Right atrium auricular region (tissue), 2 donors: ENCODE results near the gene MDP1. TPM values are rescaled to one million over a fixed set of nuclear protein-coding genes. Genes with fewer than 3 reads are reported as not detected.
A peak's percentile ranks its signal among the peaks of the same experiment; 100 is the strongest.

Experiments used
- DNase-seq: peaks from one replicate; pipeline ENCODE4 v3.0.0-alpha.2; 2019; ENCODE audit warnings: low spot score
- H3K27ac ChIP-seq, 2 donors: fragments of 200-600 bp; sonication (generic); 1 replicate in 1 of 2; 2 replicates in 1 of 2; pipeline ENCODE4 v1.5.1; 2016 to 2019
- H3K27me3 ChIP-seq, 2 donors: fragments of 200-600 bp; sonication (generic); one replicate each; pipeline versions ENCODE4 v1.5.1 to v1.6.0; 2017 to 2019
- H3K36me3 ChIP-seq: fragments of 200-600 bp; sonication (generic); one replicate; pipeline ENCODE4 v1.5.1; 2016
- H3K4me1 ChIP-seq, 2 donors: fragments of 200-600 bp; sonication (generic); one replicate each; pipeline versions ENCODE4 v1.5.1 to v1.6.0; 2017 to 2019
- H3K4me3 ChIP-seq, 2 donors: fragments of 200-600 bp; sonication (generic); 1 replicate in 1 of 2; 2 replicates in 1 of 2; pipeline ENCODE4 v1.5.1; 2017 to 2019; ENCODE audit warnings: mild to moderate bottlenecking in 1 of 2, moderate library complexity in 1 of 2
- H3K9me3 ChIP-seq, 2 donors: fragments of 200-600 bp; sonication (generic); one replicate each; pipeline ENCODE4 v1.5.1; 2019
- total RNA-seq, 2 donors: library from RNA; depleted of rRNA; stranded (reverse); fragments of >200 nt; gene quantifications; one replicate each; pipeline ENCODE4 v1.1.0, GENCODE V29; 2016
- TF ChIP-seq, protein P1 (sequence below), 2 donors: fragments of 200-600 bp; sonication (generic); IDR thresholded peaks; one replicate each; pipeline ENCODE4 v1.5.1; 2019; ENCODE audit warnings: antibody characterized with exemption in 2 of 2

MDP1 gene
- total RNA-seq, 2 donors from 2014 or later, result 15.5 to 19.7 TPM

DNA sequence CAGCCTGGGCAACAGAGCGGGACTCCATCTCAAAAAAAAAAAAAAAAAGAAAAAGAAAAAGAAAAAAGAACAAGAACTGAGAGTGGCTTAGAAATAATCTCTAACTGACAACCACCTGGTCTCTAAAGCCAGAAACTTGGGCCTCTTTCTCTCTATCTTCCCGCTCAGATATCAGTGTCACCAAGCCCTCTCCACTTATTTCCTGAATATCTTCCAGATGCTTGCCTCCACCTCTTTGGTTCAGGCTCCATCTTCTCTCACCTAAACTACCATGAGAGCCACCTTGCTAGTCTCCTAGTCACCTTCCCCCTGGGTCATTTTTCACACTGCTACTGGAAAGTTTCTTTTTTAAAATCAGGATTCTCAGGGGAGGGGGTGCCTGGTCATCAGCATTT, 18.8 kb downstream of the MDP1 start:
- Histone ChIP-seq H3K4me1 (peaks cover 0 to 38% of the 10 kb centered on the region in 2 donors), H3K4me3 (no peak overlapping the region), H3K9me3 (no peaks in the 10 kb centered on the region), H3K27me3 (no peaks in the 10 kb centered on the region), H3K36me3 (peaks cover 10% of the 10 kb centered on the region), H3K27ac (no peak overlapping the region)
- TF ChIP-seq, protein P1, sequence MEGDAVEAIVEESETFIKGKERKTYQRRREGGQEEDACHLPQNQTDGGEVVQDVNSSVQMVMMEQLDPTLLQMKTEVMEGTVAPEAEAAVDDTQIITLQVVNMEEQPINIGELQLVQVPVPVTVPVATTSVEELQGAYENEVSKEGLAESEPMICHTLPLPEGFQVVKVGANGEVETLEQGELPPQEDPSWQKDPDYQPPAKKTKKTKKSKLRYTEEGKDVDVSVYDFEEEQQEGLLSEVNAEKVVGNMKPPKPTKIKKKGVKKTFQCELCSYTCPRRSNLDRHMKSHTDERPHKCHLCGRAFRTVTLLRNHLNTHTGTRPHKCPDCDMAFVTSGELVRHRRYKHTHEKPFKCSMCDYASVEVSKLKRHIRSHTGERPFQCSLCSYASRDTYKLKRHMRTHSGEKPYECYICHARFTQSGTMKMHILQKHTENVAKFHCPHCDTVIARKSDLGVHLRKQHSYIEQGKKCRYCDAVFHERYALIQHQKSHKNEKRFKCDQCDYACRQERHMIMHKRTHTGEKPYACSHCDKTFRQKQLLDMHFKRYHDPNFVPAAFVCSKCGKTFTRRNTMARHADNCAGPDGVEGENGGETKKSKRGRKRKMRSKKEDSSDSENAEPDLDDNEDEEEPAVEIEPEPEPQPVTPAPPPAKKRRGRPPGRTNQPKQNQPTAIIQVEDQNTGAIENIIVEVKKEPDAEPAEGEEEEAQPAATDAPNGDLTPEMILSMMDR (IDR thresholded peaks at IDR 0.05), result no peak
- no peak for DNase-seq

DNA sequence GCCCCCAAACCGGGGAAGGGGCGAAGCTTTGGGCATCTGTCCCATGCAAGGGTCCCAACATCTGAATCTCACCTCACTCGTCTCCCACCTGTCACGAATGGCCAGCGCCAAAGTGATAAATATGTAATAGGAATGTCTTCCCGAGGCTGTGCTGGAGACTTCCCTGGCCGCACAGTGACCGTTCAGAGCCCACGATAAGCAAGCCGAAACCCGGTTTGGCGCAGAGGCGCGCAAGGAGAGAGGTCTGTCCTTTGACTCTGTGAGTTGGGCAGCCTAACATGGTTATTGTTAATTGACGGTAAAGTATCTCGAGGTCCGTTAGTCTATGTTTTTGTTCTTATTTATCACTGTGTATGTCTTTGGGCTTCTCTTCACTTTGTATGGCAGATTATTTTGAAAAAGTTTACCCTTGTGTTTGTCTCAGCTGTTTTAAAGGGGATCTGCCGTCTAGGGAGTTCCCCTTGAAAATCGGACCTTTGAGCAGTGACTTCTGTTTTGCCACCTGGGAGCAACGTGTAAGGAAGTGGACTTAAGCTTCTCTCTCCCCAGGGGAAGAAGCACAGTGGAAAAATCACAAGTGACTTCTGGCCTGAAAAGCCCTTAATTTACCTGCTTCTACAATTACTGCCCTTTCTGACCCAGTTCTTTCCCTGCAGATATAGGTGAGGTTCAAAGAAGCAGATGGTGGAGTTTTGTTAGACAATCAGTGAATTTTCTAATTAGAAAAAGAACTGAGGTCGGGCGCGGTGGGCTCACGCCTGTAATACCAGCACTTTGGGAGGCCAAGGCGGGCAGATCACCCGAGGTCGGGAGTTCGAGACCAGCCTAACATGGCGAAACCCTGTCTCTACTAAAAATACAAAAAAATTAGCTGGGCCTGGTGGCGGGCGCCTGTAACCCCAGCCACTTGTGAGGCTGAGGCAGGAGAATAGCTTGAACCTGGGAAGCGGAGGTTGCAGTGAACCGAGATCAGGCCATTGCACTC, 19.5 kb downstream of the MDP1 start:
- Histone ChIP-seq H3K27me3 (no peaks in the 10 kb centered on the region), H3K36me3 (peaks cover 15% of the 10 kb centered on the region), H3K9me3 (no peaks in the 10 kb centered on the region), H3K27ac (peak overlapping the region; percentile 95 to 96), H3K4me3 (peak overlapping the region; percentile 88 to 89), H3K4me1 (peaks cover 0 to 38% of the 10 kb centered on the region in 2 donors)
- no peak for DNase-seq
- TF ChIP-seq, protein P1 (IDR thresholded peaks at IDR 0.05), result no peak

DNA sequence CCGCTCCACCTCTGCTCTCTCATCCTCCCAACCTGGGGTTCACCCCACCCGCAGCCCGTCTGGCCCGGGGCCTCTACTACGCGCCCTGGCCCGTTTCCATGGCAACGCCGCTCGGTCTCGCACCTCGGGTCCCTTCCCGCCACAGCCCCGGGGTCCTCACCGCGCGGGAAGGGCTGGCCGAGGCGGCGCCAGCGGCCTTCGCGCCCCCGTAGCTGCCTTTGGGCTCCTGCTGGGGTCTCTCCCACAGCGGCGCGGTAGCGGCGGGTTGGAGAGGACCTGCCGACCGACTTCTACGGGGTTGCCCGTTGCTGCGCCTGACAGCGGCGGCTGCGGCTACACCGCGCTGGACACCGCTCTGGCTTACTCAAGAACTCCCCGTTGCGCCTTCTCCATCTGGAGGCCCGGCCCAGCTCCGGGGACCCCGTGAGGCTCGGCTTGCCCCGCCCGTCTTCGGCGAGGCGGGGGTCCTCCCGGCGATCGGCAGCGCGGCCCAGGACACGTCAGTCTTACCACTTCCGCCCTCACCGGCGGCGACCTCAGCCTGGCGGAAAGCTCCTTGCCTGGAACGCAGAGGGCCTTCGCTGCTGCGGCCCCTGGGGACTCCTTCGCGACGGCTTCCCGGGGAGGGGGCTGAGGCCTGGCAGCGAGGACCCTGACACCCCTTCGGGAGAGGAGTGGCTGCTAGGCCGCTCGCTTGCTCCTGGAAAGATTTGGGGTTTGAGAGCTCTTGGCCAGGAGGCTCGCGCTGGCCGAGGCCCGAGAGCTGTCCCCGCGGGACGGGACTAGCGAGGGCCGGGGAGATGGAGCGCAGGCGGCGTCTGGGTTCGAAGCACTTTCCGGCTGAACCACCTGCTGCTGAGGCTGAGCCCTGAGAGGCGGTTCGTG, 20.4 kb downstream of the MDP1 start, which contains the start of gene TM9SF1:
TM9SF1 (minus strand) TSS at position 256 of the 885 bp plus-strand sequence. CDS start 422 bp downstream, outside the sequence.
- Histone ChIP-seq H3K27me3 (no peaks in the 10 kb centered on the region), H3K27ac (peak within 1 kb of the TSS; percentile 95 to 96), H3K4me1 (peaks cover 0 to 38% of the 10 kb centered on the region in 2 donors), H3K9me3 (no peaks in the 10 kb centered on the region), H3K36me3 (peaks cover 15% of the 10 kb centered on the region), H3K4me3 (peak within 1 kb of the TSS; percentile 88 to 89)
- DNase-seq, result peak; percentile 87
- TF ChIP-seq, protein P1 (IDR thresholded peaks at IDR 0.05), result no peak

DNA sequence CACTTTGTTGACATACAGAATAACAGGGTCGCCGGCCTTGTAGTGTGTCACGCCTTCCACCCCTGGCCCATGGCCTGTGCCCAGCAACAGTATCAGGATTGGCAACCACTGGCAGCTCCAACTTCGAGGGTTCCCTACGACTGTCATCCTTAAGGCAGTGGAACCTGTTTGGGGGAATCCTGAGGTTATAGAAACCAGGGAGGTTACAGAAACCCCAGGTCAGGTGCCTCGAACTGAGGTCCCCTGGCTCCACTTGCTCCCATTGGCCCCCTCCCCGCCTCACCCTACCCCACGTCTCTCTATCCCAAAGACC, 21.0 kb downstream of the MDP1 start:
- H3K4me1 ChIP-seq, result peaks cover 0 to 38% of the 10 kb centered on the region in 2 donors
- no peaks in the 10 kb centered on the region for H3K9me3 ChIP-seq
- H3K4me3 ChIP-seq, result peak overlapping the region; percentile 88 to 89
- DNase-seq, result no peak
- H3K36me3 ChIP-seq, result peaks cover 15% of the 10 kb centered on the region
- H3K27me3 ChIP-seq, result no peaks in the 10 kb centered on the region
- TF ChIP-seq, protein P1 (IDR thresholded peaks at IDR 0.05), result no peak
- peak overlapping the region; percentile 95 to 96 for H3K27ac ChIP-seq

DNA sequence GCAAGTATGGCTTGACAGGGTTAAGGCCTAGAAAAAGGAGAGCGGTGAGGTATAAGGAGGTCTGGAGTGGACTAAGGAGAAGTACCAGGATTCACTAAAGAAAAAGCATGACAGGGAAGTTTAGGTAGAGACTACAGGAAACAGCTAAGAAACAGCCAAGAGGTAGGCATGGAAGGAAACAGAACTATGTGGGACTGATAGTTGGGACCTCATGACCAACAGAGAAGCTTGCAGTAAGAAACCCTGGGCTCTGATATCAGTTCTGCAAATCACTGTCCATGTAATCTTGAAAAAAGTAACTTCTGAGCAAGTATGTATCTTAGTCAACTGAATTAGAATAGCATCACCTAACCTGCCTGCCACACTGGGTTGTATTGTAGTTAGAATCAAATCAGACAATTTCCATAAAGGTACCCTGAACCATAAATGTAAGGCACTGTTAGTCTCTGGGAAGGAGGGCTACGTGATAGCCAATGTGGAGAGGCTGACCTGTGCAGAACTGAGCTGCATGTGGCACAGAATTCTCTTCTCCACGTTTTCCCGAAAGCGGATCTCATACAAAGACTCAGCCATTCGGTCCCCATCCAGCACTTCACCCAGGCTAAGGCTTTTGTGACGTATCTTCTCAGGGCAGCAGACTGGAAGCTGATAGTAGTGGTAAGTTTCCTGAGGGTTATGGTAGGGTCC, 21.5 kb downstream of the MDP1 start:
- no peak for DNase-seq
- H3K4me1 ChIP-seq, result peaks cover 0 to 39% of the 10 kb centered on the region in 2 donors

More for the DNA sequence above, 21.5 kb downstream of the MDP1 start:
- Histone ChIP-seq H3K4me3 (peak overlapping the region; percentile 88 to 89), H3K36me3 (peaks cover 15% of the 10 kb centered on the region), H3K9me3 (no peaks in the 10 kb centered on the region), H3K27me3 (no peaks in the 10 kb centered on the region), H3K27ac (peak overlapping the region; percentile 95 to 96)
- TF ChIP-seq, protein P1 (IDR thresholded peaks at IDR 0.05), result no peak
